Hepatocyte (in vitro differentiated cells): ENCODE measurements around the gene HTR2B.

Experiments
- CTCF ChIP-seq: fragments of 200-600 bp; sonication (generic); IDR thresholded peaks from 2 replicates; pipeline ENCODE4 v1.5.1; 2016; ENCODE audit warnings: antibody characterized with exemption, mild to moderate bottlenecking; ENCODE audit not compliant: poor library complexity
- EZH2 ChIP-seq: fragments of 200-600 bp; sonication (generic); IDR thresholded peaks from 2 replicates; pipeline ENCODE4 v1.6.1; 2016; ENCODE audit warnings: antibody characterized with exemption, mild to moderate bottlenecking, borderline replicate concordance
- EZH2phosphoT487 ChIP-seq: fragments of 200-600 bp; sonication (generic); IDR thresholded peaks from one replicate; pipeline ENCODE4 v1.6.1; 2018; ENCODE audit warnings: antibody characterized with exemption, mild to moderate bottlenecking, low read depth, moderate library complexity; ENCODE audit not compliant: unreplicated experiment, severe bottlenecking

DNA sequence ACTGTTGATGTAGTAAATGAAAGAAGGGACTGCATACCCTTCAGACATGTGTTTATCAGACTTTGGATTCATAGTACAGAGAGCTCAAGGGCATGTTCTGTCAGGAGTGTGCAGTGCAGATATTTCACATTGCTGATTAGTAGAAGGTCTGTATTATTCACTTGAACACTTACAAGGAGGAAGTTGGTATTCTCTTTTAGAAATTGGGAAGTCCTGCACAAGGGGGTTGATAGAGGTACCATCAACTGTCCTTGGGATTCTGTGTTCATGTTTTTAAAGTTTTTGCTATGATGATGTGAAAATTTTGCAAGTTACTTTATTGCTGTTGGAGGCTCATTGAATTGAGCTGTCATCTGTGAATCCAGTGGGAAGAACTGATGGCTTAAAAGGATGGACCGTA, 61.5 kb downstream of the HTR2B start:
- TF ChIP-seq CTCF (no peak), EZH2phosphoT487 (no peak), EZH2 (no peak)
